Hepatocyte (in vitro differentiated cells): Measurements from ENCODE around the gene C20orf173.

Experiments
- EZH2 ChIP-seq: fragments of 200-600 bp; sonication (generic); IDR thresholded peaks from 2 replicates; pipeline ENCODE4 v1.6.1; 2016; ENCODE audit warnings: antibody characterized with exemption, mild to moderate bottlenecking, borderline replicate concordance
- TF ChIP-seq, protein P1 (sequence below): fragments of 200-600 bp; sonication (generic); IDR thresholded peaks from 2 replicates; pipeline ENCODE4 v1.5.1; 2016; ENCODE audit warnings: antibody characterized with exemption, mild to moderate bottlenecking; ENCODE audit not compliant: poor library complexity

- TF ChIP-seq EZH2, result no peak
- TF ChIP-seq, protein P1, sequence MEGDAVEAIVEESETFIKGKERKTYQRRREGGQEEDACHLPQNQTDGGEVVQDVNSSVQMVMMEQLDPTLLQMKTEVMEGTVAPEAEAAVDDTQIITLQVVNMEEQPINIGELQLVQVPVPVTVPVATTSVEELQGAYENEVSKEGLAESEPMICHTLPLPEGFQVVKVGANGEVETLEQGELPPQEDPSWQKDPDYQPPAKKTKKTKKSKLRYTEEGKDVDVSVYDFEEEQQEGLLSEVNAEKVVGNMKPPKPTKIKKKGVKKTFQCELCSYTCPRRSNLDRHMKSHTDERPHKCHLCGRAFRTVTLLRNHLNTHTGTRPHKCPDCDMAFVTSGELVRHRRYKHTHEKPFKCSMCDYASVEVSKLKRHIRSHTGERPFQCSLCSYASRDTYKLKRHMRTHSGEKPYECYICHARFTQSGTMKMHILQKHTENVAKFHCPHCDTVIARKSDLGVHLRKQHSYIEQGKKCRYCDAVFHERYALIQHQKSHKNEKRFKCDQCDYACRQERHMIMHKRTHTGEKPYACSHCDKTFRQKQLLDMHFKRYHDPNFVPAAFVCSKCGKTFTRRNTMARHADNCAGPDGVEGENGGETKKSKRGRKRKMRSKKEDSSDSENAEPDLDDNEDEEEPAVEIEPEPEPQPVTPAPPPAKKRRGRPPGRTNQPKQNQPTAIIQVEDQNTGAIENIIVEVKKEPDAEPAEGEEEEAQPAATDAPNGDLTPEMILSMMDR, result no peak
Observed at GRCh38 chr20:35558451-35558850, 29.0 kb upstream of the C20orf173 start.
